Activated T-helper 9 cell treated with anti-CD3 and anti-CD28 coated beads, Interleukin-2, amount 50 U/mL, for 16 hours (primary cell): ENCODE data around the gene OLFML2A.
A peak's percentile ranks its signal among the peaks of the same experiment; 100 is the strongest.
"Not testable (repeated sequence)": the region's sequence is repeated elsewhere in the genome, so short reads cannot be mapped to it uniquely, and the experiment has no call there.

ENCODE experiments used
- DNase-seq: peaks from one replicate; pipeline ENCODE4 v3.0.0-alpha.2; 2020; ENCODE audit warnings: low read depth

The OLFML2A gene

DNA sequence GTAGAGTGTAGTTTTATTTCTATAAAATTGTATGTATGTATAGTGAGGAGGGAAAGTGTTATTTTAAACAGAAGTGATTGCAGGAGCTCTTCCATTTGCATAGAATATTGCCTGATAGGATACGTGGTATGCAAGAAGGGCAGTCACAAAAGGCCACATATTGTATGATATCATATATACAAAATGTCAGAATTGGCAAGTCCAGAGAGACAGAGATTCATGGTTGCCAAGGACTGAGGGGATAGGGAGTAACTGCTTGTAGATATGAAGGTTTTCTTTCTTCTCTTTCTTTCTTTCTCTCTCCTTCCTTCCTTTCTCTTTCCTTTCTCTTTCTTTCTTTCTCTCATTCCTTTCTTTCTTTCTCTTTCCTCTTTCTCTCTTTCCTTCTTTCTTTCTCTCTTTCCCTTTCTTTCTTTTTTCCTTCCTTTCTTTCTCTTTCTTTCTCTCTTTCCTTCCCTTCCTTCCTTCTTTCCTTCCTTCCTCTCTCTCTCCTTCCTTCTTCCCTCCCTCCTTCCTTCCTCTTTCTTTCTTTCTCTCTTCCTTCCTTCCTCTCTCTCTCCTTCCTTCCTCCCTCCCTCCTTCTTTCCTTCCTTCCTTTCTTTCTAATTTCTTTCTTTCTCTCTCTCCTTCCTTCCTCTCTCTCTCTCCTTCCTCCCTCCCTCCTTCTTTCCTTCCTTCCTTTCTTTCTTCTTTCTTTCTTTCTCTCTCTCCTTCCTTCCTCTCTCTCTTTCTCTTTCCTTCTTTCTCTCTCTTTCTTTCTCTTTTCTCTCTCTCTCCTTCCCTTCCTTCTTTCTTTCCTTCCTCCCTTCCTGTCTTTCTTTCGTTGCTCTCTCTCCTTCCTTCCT is 51.8 kb downstream of the OLFML2A start:
- DNase-seq = no peak

DNA sequence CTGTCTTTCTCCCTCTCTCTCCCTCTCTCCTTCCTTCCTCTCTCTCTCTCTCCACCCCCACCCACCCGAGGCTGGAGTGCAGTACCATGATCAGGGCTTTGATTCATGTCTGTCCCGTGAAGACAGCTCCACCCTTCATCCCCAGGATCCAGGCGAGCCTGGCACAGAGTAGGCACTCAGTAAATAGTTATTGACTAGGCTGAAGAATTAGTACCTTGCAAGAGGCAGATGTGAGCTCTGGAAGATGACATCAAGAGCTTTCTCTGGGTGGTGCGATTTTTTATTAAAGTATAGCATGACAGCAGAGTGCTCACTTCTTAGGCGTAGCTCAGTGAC is 52.4 kb downstream of the OLFML2A start:
- DNase-seq = no peak

DNA sequence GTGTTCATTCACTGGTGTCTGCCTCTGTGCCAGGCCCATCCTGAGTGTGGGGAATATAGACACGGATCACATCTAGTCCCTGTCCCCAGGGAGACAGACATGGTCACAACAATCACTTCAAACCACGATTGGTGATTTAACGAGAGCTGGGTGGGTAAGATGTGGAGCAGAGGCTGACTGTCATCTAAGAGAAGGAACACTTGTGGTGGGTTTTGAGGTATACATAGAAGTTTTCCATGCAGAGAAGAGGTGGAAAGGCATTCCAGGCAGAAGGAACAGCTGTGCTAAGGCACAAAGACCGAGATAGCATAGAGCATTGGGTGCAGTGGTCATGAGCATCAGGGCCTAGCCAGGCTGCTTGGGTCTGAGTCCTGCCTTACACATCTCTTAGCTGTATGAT is 53.7 kb downstream of the OLFML2A start:
- no peak for DNase-seq

DNA sequence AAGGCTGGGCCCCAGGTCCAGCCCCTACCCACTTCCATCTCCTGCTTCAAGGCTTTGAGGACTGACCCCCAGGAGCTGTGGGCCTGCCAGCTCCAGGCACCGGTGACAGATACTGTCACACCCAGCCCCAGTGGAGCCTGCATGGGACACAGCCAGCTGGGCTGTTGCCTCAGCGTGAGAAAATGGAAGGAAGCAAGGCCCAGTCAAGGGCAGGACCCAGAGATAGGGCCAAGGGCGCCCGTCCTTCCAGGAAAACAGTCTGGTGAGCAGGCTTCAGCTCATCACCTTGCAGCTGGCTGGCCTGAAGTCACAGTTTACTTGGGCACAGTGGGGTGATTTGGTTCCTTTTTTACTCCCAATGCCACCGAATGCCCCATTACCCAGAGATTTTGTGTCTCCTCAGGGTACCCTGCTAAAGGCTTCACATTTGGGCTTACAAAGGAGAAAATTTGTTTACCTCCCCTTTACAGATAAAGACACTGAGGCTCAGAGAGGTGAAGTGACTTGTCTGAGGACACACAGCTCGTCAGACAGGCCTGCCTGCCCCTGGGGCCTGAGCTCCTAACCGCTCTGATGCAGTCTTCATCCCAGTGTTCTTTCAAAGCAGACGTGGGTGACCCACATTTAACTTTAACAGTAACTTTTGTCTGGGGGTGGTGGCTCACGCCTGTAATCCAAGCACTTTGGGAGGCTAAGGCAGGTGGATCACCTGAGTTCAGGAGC is 54.9 kb downstream of the OLFML2A start:
- DNase-seq = no peak

DNA sequence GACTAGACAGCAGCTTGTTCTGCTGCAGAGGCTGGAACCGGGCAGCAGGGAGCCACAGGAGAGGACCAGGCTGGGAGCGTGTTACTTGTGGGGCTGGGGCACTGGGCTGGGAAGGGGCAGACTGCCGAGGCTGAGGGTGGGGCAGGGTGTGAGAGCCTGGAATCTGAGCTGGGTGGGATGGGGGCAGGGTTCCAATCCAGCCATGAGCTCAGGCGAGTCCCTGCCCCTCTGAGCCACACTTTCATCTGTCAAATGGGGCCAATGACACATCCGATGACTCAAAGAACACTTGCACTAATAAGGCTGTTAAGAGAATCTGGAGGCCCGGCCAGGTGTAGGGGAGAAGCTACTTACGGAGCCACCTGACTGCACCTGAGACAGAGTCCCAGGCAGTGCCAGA is 57.7 kb downstream of the OLFML2A start:
- no peak for DNase-seq

DNA sequence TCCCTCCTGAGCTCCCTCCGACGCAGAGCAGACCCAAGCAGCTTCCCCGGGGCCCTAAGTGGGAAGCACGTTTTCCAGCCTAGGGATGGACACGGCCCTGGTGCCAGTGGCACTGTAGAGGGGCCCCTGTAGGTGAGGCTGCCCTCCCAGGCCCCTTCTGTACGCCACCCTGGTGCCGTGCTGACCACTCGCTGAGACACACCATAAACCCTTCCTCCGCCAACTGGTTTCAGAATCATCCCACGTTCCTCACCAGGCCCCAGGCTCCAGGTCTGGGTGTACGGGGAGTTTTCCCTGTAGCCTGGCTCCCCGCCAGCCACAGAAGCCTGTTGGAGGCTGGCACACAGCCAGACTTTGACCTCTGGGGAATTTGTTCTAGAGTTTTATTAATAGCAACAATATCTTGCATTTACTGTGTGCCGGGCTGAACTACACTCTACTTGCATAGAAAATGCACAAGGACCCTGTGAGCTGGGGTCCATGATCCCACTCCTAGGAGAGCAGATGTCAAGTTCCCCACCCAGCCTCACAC is 58.2 kb downstream of the OLFML2A start:
- DNase-seq = no peak

DNA sequence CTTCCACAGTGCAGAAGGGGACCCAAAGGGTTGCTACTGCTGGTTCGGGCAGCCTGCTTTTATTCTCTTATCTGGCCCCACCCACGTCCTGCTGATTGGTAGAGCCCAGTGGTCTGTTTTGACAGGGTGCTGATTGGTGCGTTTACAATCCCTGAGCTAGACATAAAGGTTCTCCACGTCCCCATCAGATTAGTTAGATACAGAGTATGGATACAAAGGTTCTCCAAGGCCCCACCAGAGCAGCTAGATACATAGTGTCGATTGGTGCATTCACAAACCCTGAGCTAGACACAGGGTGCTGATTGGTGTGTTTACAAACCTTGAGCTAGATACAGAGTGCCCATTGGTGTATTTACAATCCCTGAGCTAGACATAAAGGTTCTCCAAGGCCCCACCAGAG is 61.2 kb downstream of the OLFML2A start:
- not testable (repeated sequence) for DNase-seq

DNA sequence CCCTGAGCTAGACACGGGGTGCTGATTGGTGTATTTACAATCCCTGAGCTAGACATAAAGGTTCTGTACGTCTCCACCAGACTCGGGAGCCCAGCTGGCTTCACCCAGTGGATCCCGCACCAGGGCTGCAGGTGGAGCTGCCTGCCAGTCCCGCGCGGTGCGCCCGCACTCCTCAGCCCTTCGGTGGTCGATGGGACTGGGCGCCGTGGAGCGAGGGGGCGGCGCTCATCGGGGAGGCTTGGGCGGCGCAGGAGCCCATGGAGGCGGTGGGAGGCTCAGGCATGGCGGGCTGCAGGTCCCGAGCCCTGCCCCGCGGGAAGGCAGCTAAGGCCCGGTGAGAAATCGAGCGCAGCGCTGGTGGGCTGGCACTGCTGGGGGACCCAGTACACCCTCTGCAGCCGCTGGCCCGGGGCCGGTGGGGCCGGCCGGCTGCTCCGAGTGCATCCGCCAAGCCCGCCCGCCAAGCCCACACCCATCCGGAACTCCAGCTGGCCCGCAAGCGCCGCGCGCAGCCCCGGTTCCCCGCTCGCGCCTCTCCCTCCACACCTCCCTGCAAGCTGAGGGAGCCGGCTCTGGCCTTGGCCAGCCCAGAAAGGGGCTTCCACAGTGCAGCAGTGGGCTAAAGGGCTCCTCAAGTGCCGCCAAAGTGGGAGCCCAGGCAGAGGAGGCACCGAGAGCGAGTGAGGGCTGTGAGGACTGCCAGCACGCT is 61.8 kb downstream of the OLFML2A start:
- not testable (repeated sequence) for DNase-seq

DNA sequence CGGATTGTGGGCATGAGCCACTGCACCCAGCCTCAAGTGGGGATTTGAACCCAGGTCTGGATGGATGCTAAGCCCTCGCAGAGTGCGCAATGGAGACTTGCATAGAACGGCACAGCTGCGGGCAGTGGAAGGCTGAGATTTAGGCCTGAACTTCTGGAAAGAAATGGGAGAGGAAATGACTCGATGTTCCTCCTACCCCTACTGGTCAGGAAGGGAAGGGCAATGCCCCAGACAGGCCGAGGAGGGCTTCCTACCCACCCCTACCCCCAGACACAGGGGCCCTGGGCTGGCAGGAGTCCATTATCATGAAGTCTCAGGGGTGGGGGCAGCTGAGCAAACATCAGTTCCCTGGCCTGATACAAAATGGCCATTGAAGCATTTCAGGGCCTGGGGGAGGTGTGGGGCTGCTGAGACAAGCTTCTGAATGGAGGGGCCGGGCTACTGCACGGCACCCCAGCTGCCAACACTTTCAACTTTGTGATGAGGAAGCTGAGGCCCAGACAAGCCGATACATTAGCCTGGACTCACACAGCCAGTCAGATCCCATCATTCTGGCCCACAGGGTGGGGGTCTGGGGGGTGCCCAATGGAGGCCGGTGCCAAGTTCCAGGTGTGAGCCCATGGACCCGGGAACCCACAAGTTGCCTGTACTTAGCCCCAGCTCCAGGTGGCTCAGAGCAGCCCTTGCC is 62.8 kb downstream of the OLFML2A start:
- DNase-seq = no peak

DNA sequence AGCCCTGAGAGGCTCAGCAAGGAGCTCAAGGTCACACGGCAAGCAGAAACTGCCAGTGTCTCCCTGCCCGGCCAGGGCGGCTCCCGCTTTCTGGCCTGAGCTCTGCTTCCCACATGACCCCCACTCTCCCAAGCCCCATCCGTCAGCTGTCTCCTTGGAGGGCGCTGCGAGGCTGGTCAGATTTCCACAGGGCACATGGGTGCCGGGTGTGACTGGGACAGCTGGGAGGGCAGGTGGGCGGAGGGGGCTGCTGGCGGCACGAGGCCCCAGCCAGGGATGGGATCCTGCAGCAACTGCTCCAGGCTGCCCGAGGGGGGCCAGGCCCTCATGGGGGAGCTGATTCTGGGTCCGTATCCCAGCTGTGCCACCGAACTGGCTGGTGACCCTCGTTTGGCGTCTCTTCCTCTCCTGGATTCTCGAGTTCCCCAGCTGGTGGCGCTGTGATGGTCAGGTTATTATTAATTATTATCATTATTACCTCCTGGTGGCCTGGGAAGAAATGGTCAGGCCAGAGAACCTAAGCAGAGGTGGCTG is 63.4 kb downstream of the OLFML2A start:
- no peak for DNase-seq

DNA sequence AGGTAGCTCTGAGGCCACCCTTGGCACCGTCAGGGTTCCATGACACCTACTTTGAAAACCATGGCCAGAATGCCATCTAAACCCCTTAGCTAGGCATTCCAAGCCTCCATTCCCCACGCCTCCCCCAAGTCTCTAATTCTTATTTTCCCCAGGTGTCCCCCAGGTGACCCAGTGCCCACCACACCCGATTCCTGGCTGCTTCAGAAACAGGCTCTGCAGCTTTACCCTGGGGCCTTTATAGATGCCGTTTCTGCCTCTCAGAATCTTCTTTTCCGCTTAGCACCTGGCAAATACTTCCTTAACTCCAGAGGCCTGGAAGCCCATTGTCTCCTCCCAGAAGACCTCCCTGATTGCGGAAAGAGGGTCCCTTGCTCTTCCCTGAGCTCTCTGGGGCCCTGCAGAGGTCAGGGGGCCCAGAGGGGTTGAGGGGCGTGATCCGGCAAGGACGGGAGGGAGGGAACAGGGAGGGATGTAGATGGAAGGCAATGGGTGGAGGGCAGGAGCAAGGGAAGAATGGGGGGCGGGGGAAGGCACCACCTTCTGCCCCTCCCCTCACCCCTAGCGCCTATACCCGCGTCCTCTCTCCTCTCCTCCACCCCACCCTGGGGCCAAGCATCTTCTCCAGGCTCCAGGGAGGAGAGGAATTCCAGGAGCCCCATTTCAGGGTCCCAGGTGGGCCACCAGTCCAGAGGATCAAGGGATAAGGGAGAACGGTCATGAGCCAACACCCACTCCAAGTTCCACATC is 64.3 kb downstream of the OLFML2A start:
- no peak for DNase-seq

DNA sequence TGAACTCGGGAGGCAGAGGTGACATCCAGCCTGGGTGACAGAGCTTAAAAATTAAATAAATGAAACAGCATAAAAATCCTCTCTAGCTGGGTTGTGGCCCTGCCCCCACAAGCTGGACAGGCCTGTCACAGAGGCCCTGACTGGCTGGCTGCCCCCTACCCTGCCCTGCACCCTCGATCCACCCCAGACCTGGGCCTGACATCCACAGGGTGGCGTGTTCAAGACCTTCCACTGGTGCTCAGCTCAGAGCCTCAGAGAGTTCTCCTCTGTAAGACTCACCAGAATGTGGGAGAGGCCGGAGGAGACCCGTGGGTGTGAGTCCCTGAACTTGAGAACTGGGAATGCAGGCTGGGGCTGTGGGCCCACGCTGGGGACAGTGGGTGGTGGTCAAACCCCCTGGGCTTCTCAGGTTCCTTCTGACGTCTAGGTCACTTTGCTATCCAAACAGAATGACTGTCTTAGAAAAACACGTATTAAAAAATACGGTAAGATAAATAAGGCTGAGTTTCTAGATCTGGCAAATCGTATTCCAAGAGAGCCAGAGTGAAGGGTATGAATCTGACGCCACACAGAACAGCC is 66.6 kb downstream of the OLFML2A start:
- no peak for DNase-seq

DNA sequence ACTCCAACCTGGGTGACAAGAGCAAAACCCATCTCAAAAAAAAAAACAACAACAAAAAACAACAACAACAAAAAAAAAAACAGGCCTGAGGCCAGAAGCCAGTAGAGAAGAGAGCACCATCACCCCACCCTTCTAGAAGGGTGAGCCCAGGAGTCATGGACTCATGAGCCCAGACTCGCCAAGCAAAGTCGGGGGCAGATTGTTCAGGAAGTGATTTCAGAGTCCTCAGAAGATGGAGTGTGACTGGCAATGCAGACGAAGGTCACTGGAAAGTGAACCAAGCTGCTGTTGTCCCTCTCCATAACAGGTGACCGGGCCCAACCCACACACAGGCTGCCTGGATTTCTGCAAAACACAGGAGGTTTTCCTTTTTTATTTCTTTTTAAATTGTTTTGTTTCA is 67.4 kb downstream of the OLFML2A start:
- DNase-seq = no peak

DNA sequence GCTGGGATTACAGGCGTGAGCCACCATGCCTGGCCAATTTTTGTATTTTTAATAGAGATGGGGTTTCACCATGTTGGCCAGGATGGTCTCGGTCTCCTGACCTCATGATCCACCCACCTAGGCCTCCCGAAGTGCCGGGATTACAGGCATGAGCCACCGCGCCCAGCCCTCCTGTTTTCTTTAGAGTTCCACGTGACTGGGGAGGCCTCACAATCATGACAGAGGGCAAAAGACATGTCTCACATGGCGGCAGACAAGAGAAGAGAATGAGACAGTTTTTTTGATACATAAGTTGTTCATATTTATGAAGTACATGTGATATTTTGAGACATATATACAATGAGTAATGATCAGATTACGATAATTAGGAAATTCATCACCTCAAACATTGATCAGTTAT is 69.5 kb downstream of the OLFML2A start:
- DNase-seq = not testable (repeated sequence)

DNA sequence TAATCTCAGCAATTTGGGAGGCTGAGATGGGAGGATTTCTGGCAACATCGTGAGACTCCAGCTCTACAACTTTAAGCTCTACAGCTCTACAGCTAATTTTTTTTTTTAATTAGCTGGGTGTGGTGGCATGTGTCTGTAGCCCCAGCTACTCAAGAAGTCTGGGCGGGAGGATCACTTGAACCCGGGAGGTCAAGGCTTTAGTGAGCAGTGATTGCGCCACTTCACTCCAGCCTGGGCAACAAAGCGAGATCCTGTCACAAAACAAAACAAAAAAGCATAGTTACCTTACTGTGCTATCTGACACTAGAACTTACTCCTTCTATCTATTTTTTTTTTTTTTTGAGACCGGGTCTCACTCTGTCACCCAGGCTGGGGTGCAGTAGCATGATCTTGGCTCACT is 70.0 kb downstream of the OLFML2A start:
- DNase-seq = no peak

DNA sequence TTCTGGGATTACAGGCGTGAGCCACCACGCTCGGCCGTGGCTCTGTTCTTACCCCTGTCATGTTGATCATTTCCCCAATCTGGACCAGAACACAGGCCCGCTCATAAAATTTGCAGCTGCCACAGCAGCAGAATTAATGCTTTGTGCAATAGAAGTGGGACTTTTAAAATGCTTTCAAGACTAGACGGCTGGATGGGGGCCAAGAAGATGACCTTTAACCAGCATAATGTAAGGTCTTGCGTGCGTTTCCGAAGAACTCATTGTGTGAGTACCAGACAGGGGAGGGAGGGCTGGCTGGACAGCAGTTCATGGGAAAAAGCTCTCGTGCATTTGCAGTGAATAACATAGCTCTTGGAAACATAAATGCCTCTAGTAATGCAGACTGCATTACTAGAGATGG is 72.9 kb downstream of the OLFML2A start:
- no peak for DNase-seq

DNA sequence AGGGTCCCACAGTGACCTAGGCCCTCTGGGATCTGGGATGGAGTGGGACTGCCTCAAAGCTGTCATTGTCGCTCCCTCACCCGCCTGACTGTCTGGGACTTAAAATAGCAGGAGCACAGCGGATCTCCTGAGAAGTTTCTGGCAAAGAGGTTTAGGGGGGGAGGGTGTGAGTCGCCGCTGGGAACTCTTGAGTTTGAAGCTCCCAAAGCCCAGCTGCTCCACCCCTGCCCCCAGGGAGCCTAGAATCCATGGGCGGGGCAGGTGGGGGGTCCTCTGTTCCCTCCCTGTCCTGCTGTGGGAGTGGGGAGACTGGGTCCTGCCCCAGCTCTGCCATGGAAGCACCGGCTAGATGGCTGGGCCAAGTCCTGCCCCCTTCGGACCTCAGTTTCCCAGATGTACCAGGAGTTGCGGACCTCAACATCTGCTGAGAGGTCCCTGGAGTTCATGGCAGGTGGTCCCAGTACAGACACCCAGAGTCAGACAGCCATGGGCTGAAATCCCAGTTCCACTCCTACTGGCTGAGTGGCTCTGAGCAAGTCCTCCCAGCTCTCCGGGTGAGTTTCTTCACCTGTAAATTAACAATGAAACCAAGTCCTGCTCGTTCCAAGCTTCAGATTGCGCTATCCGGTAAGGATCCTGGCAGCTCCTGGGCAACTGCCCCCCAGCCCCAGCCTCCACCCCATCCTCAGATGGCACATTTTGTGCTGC is 75.3 kb downstream of the OLFML2A start:
- no peak for DNase-seq

DNA sequence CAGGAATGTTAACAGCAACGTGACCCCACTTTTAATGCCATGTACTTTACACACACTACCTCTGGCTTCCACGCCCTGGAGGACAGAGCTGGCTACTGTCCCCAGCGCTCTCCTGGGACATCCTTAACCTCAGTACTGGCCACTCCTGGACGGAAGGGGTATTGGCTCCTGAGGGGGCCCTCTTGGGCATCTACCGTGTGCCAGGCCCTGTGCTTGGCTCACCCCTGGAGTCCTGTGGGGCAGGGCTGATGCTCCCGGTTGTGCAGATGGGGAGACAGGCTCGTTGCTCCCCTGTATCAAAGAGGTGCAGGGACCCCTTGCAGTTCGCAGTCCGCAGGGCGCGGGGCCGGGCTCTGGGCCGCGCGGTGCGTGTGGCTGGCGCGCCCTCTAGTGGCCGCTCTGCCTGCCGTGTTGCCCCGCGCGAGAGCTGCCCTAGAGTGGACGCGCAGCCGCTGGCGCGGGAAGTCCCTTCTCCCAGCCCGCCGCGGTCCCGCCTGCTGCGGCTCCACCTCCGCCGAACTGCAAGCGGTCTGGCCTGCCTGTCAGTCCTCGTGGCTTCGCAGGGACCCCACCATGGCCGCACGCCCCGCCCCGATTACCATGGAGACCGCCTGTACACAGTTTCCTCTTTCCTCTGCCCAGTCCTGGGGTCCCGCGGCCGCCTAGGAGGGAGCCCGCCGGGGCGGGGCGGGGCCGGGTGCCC is 76.0 kb downstream of the OLFML2A start, which contains the start of gene WDR38:
WDR38 (plus strand) TSS at position 632 of the 703 bp plus-strand sequence. CDS start 72 bp downstream, outside the sequence.
- peak; percentile 74 for DNase-seq

DNA sequence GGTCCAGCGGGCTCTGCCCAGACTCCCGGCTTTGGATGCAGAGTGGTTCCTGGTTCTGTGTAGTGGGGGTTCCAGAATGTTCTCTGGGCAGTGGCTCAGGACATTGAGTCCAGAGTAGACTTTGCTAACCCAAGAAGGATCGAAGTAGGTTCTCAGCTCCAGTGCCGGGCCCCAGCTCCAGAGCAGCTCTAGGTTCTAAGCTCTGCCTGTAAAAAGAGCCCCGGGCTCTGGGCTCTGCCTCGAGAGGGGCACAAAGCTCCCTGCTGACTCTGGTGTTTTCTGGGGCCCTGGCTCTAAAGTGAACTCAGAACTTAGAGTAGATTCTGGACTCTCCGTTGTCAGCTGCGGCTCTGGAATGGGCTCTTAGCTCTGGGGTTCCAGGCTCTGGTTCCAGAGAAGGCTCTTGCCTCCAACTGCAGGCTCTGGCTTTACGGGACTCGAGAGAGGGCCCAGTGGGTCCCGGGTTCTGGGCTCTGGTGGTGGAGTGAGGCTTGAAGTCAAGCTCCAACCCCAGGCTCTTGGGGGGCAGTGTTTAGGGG is 76.7 kb downstream of the OLFML2A start:
- no peak for DNase-seq
